ENCODE measurements around the gene CIDEA.

CIDEA gene

DNA sequence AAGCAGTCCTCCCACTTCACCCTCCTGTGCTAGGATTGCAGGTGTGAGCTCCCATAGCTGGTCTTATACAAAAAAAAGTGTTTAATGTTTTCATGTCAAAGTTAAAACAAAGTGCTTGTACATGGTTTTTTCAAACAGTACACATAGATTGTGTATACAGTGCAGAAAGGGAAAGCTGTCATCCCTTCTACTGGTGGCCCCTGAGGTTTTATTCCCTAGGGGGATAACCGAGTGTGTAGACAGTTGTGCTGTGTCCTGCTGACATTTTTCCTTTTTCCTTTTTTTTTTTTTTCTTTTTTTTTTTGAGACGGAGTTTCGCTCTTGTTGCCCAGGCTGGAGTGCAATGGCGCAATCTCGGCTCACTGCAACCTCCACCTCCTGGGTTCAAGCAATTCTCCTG lies 64.7 kb downstream of the CIDEA start:
- no peak for DNase-seq (ENCODE audit: low read depth)

DNA sequence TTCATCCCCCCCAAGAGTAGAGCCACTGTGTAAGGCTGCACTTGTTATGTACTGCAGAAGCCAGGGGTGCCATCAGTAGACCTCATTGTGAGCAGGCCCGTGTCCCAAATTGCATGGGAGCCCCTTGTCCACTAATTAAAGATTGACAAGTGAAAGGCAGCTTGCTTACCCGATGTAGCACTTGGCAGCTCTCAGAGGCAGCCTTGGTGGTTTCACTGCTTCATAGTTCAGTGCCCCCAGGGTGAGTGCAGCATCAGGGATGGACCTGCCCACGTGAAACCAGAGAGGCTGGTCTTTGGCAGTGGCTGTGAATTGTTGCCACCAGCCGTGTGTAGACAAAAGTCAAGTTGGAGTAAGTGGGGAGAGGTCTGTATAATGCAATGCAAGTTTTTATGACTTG lies 67.2 kb downstream of the CIDEA start:
- no peak for DNase-seq (ENCODE audit: low read depth)

DNA sequence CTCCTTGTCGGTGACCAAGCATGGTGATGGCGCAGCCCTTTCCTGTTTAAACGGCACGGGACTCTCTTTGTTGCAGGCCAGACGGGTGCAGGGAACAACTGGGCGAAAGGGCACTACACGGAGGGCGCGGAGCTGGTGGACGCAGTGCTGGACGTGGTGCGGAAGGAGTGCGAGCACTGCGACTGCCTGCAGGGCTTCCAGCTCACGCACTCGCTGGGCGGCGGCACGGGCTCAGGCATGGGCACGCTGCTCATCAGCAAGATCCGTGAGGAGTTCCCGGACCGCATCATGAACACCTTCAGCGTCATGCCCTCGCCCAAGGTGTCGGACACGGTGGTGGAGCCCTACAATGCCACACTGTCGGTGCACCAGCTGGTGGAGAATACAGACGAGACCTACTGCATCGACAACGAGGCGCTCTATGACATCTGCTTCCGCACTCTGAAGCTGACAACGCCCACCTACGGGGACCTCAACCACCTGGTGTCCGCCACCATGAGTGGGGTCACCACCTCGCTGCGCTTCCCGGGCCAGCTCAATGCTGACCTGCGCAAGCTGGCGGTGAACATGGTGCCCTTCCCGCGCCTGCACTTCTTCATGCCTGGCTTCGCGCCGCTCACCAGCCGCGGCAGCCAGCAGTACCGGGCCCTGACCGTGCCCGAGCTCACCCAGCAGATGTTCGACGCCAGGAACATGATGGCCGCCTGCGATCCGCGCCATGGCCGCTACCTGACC lies 71.0 kb downstream of the CIDEA start:
- DNase-seq (ENCODE audit: low read depth): no peak

DNA sequence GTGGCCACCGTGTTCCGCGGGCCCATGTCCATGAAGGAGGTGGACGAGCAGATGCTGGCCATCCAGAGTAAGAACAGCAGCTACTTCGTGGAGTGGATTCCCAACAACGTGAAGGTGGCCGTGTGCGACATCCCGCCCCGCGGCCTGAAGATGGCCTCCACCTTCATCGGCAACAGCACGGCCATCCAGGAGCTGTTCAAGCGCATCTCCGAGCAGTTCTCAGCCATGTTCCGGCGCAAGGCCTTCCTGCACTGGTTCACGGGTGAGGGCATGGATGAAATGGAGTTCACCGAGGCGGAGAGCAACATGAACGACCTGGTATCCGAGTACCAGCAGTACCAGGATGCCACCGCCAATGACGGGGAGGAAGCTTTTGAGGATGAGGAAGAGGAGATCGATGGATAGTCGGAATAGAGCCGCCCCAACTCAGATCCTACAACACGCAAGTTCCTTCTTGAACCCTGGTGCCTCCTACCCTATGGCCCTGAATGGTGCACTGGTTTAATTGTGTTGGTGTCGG lies 71.6 kb downstream of the CIDEA start:
- DNase-seq (ENCODE audit: low read depth): no peak

DNA sequence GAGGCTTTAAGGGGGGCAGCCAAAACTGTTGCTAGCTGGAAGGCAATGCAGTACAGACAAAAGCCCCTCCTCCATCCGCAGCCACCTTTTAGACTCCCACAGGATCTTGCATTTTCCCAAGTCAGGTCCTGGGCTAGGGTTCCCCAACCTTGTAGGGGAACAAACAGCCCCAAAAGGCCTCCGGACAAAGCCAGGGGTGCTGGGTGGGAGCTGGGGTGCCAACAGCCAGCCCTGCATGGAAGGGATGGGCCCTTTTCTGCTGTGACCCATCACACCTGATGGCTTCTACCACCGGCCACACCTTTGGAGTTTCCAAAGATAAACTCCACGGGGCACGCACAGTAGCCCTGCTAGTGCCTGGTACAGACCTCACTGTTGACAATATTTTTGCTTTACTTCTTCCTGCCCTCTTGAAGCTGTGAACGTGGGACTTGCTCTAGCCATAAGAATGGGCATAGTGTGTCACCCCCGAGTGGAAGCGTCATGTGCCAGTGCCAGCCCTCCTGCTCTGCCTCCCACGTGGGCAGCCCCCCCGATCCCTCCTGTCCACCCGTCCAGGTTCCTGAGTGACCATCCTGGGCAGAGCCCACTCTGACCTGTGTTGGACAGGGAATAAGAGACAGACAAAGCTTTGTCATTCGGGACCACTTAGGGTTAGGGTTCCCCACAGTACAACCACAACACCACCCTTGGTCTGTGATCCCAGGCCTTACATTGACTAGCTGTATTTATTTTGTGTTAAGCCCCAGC lies 72.7 kb downstream of the CIDEA start:
- no peak for DNase-seq (ENCODE audit: low read depth)
